ENCODE measurements around the gene GPSM1.
A peak's percentile ranks its signal among the peaks of the same experiment; 100 is the strongest.
"Not testable (repeated sequence)": the region's sequence is repeated elsewhere in the genome, so short reads cannot be mapped to it uniquely, and the experiment has no call there.

GPSM1 gene

GRCh38 chr9:136397643-136398042 lies 70.3 kb downstream of the GPSM1 start:
- no peak for DNase-seq (ENCODE audit: low spot score)

- DNase-seq (ENCODE audit: low spot score): no peak
These were observed 70.9 kb downstream of the GPSM1 start for GRCh38 chr9:136398286-136398685.

- DNase-seq (ENCODE audit: low spot score): peak; percentile 39
These were observed 72.1 kb downstream of the GPSM1 start for GRCh38 chr9:136399176-136400037.

- DNase-seq (ENCODE audit: low spot score): peak; percentile 94
These were observed 72.9 kb downstream of the GPSM1 start, which contains the start of gene SNAPC4 for GRCh38 chr9:136400038-136400834. SNAPC4 (minus strand) TSS chr9:136400170; CDS start chr9:136398428, 1,742 bp downstream.

GRCh38 chr9:136401173-136401922 lies 74.0 kb downstream of the GPSM1 start:
- no peak for DNase-seq (ENCODE audit: low spot score)

GRCh38 chr9:136402067-136402466 lies 74.7 kb downstream of the GPSM1 start:
- DNase-seq (ENCODE audit: low spot score): no peak

- no peak for DNase-seq (ENCODE audit: low spot score)
These were observed 76.2 kb downstream of the GPSM1 start for GRCh38 chr9:136403538-136403914.

GRCh38 chr9:136403915-136404800 lies 76.8 kb downstream of the GPSM1 start:
- DNase-seq (ENCODE audit: low spot score): no peak

GRCh38 chr9:136404801-136405136 lies 77.4 kb downstream of the GPSM1 start:
- no peak for DNase-seq (ENCODE audit: low spot score)

GRCh38 chr9:136405481-136405880 lies 78.1 kb downstream of the GPSM1 start:
- no peak for DNase-seq (ENCODE audit: low spot score)

- DNase-seq (ENCODE audit: low spot score): not testable (repeated sequence)
These were observed 78.6 kb downstream of the GPSM1 start for GRCh38 chr9:136405904-136406303.

- DNase-seq (ENCODE audit: low spot score): not testable (repeated sequence)
These were observed 79.7 kb downstream of the GPSM1 start for GRCh38 chr9:136407061-136407460.

- no peak for DNase-seq (ENCODE audit: low spot score)
These were observed 80.6 kb downstream of the GPSM1 start for GRCh38 chr9:136407911-136408310.
